Fibroblast of villous mesenchyme (primary cell): ENCODE results near the gene CDKL1. TPM values are rescaled to one million over a fixed set of nuclear protein-coding genes. Genes with fewer than 3 reads are reported as not detected.
"Not testable (repeated sequence)": the region's sequence is repeated elsewhere in the genome, so short reads cannot be mapped to it uniquely, and the experiment has no call there.

Experiments used
- DNase-seq: peaks from one replicate; pipeline ENCODE4 v3.0.0-alpha.2; 2010; ENCODE audit warnings: low read depth
- H3K4me3 ChIP-seq: 2 replicates; pipeline ENCODE4 v1.5.1; 2011; ENCODE audit warnings: low read depth, mild to moderate bottlenecking, low read length
- total RNA-seq: library from RNA; depleted of rRNA; stranded (reverse); fragments of >200 nt; gene quantifications from 2 replicates; pipeline ENCODE4 v1.2.3, GENCODE V29; 2012
- TF ChIP-seq, protein P1 (sequence below): IDR thresholded peaks from 2 replicates; pipeline ENCODE4 v1.5.1; 2012; ENCODE audit warnings: low read depth, mild to moderate bottlenecking, low read length; ENCODE audit not compliant: insufficient read depth

Gene CDKL1
- total RNA-seq, 1 donor, result 12.1 TPM

DNA sequence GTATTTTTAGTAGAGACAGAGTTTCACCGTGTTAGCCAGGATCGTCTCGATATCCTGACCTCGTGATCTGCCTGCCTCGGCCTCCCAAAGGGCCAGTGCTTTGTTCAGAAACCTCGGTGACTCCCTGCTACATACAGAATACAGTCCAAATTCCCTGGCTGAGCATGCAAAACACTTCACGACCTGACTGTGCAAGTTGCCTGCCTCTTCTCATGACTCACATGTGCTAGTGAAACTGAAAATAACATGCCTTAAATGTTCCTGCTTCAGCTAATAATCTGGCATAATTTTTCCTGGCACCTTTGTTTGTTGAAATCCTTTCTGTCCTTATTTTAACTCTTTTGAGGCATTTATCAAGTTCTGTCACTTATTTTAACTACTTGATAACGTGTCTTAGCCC, 76.4 kb downstream of the CDKL1 start:
- DNase-seq, result peak; percentile 76

DNA sequence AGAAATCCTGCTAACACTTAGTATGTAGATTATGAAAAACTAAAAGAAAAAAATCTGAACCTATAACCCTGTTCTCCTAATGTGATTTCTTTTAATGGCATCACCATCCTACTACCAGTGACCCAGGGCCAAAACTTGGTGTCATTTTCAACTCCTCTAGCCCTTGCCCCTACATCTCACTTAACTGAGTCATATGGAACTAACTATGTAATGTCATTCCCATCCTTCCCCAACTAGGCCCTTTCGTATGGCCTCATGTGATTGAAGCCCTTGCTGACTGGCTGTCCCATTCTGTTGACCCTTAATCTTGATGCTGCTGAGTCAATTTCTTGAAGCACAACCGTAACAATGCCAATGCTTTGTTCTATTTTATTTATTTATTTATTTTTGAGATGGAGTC, 77.0 kb downstream of the CDKL1 start:
- H3K4me3 ChIP-seq, result no peak overlapping the region
- DNase-seq, result peak; percentile 14
- TF ChIP-seq, protein P1, sequence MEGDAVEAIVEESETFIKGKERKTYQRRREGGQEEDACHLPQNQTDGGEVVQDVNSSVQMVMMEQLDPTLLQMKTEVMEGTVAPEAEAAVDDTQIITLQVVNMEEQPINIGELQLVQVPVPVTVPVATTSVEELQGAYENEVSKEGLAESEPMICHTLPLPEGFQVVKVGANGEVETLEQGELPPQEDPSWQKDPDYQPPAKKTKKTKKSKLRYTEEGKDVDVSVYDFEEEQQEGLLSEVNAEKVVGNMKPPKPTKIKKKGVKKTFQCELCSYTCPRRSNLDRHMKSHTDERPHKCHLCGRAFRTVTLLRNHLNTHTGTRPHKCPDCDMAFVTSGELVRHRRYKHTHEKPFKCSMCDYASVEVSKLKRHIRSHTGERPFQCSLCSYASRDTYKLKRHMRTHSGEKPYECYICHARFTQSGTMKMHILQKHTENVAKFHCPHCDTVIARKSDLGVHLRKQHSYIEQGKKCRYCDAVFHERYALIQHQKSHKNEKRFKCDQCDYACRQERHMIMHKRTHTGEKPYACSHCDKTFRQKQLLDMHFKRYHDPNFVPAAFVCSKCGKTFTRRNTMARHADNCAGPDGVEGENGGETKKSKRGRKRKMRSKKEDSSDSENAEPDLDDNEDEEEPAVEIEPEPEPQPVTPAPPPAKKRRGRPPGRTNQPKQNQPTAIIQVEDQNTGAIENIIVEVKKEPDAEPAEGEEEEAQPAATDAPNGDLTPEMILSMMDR, result no peak

More for the DNA sequence above, 76.4 kb downstream of the CDKL1 start:
- TF ChIP-seq, protein P1, result no peak
- H3K4me3 ChIP-seq, result no peak overlapping the region

DNA sequence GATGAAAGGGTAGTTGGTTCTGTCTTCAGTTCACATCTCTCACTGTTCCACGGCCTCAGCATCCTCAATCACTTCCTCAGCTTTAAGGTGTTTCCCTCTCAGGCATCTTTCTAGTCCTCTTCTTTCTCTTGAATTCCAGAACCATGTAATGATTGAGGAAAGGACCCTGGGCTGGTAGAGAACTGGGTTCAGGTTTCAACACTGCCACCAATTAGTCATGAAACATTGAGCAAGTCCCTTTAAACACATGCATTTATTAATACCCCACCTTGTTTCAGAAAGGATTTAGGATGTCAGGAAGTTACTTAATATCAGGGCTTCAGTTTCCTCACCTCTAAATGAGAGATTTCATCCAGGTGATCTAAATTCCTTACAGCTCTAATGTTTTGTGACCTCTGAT, 77.4 kb downstream of the CDKL1 start:
- TF ChIP-seq, protein P1, result no peak
- peak; percentile 45 for DNase-seq
- H3K4me3 ChIP-seq, result no peak overlapping the region

DNA sequence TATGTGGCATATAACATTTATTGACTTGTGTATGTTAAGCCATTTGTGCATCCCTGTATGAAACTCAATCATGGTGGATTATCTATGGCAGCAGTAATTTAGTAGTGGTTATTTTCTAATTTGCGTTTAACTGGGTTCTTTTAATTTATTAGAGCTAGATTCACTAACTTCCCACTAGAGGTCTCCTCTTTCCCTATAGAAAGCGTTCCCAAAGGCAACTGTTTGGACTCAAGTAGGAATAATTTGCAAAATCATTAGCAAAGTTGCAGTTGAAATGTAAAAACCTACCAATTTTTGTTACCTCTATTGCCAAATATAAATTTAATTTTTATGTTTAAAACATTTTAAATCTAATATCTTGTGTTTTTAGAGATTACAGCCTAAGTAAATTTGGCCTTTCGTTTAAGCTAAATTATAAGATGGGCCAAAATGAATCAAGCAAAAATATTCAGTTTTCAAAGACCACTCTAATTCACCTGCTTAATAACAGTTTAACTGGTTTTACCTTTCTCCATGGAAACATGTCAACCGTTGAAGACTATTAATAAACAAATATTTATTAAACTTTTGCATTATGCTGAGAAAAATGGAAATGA, 78.6 kb downstream of the CDKL1 start:
- H3K4me3 ChIP-seq, result no peak overlapping the region
- peak; percentile 68 for DNase-seq
- TF ChIP-seq, protein P1, result peak; percentile 72

DNA sequence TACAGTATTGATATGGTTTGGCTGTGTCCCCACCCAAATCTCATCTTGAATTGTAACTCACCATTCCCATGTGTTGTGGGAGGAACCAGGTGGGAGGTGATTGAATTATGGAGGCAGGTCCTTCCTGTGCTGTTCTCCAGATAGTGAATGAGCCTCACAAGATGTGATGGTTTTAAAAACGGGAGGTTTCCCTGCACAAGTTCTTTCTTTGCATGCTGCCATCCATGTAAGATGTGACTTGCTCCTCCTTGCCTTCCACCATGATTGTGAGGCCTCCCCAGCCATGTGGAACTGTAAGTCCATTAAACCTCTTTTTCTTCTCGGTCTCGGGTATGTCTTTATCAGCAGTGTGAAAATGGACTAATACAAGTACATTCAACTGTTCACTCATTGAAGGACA, 82.6 kb downstream of the CDKL1 start:
- not testable (repeated sequence) for DNase-seq, H3K4me3 ChIP-seq

DNA sequence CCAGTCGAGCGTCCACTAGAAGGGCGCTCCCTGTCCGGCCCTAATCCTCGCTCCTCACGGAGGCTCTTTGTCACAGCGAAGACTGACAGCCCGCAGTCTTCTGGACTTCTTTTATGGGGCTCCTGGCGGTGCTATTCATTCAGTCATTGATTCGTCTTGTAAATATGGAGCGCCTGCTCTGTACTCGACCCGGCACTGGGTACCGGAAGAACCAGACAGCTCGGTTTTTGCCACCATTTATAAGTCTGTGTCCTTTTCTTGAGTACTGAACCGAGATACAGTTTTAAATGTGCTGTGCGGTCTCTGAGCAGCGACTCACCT, 84.0 kb downstream of the CDKL1 start:
- no peak for DNase-seq
- H3K4me3 ChIP-seq, result peak overlapping the region; percentile 88
- TF ChIP-seq, protein P1, result no peak

DNA sequence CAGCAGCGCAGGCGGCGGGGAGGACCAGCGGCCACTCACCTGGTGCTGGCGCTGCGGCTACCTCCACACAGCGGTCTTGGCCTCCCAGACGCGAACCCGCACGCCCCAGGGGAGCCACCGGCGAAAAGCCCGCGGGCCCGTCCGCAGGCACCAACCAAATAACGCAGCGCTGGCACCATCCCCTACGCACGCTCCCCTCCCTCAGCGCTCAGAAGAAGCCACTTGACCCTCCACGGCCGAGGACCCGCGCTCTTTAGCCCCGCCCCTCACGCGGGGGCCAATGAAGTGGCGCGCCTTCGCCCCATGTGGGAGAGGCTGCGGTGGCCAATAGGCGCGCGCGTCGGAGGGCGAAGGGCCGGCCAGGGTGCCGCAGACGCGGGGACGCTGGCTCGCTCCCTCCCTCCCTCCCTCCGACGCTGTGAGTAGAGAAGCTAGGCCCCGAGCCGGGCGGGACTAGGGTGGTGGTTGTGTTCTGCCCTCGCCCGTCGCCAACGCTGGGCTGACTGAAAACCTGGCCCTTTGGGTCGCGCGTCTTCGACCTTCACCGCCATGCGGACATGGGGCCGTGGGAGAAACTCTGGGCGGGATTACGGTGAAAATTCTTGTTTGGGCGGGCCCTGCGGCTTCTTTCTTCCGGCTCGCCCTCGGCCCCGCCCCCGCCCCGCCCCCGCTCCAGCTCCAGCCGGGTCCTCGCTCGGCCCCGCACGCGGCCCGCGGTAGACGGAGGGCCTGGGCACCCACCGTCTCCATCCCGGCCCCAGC, 84.5 kb downstream of the CDKL1 start, which contains the start of the genes DMAC2L and L2HGDH:
DMAC2L (plus strand) TSS at position 353 of the 762 bp plus-strand sequence. CDS start 9,164 bp downstream, outside the sequence.
L2HGDH (minus strand) TSS at position 258 of the 762 bp plus-strand sequence; CDS start at position 179, 79 bp downstream.
- TF ChIP-seq, protein P1, result no peak
- peak; percentile 91 for DNase-seq
- peak within 1 kb of the TSS; percentile 88 for H3K4me3 ChIP-seq
